Stimulated activated CD4-positive, alpha-beta T cell treated with anti-CD3 and anti-CD28 coated beads, Interleukin-12 subunit alpha, Interleukin-12 subunit beta, amount 100 ng/mL, for 4 hours (primary cell): ENCODE data around the gene C1orf159.
"Not testable (repeated sequence)": the region's sequence is repeated elsewhere in the genome, so short reads cannot be mapped to it uniquely, and the experiment has no call there.

ENCODE experiments used
- DNase-seq: peaks from one replicate; pipeline ENCODE4 v3.0.0-alpha.2; 2020

The C1orf159 gene

GRCh38 chr1:1148569-1148968 is 32.7 kb upstream of the C1orf159 start:
- no peak for DNase-seq

GRCh38 chr1:1148061-1148460 is 32.2 kb upstream of the C1orf159 start:
- DNase-seq = no peak

GRCh38 chr1:1146596-1146995 is 30.7 kb upstream of the C1orf159 start:
- DNase-seq = no peak

- DNase-seq = no peak
These were observed 30.1 kb upstream of the C1orf159 start for GRCh38 chr1:1146026-1146425.

GRCh38 chr1:1145547-1145914 is 29.6 kb upstream of the C1orf159 start:
- DNase-seq = no peak

GRCh38 chr1:1144843-1145546 is 29.1 kb upstream of the C1orf159 start:
- no peak for DNase-seq

- DNase-seq = peak; percentile 44
These were observed 28.4 kb upstream of the C1orf159 start for GRCh38 chr1:1144122-1144842.

GRCh38 chr1:1143636-1144035 is 27.7 kb upstream of the C1orf159 start:
- DNase-seq = no peak

GRCh38 chr1:1142844-1143243 is 27.0 kb upstream of the C1orf159 start:
- no peak for DNase-seq

- not testable (repeated sequence) for DNase-seq
These were observed 26.5 kb upstream of the C1orf159 start for GRCh38 chr1:1142352-1142751.

- no peak for DNase-seq
These were observed 26.0 kb upstream of the C1orf159 start for GRCh38 chr1:1141911-1142250.

GRCh38 chr1:1141244-1141910 is 25.5 kb upstream of the C1orf159 start:
- DNase-seq = no peak

GRCh38 chr1:1140673-1141072 is 24.8 kb upstream of the C1orf159 start:
- no peak for DNase-seq

GRCh38 chr1:1137256-1138045 is 21.6 kb upstream of the C1orf159 start:
- peak; percentile 71 for DNase-seq

- DNase-seq = no peak
These were observed 20.8 kb upstream of the C1orf159 start for GRCh38 chr1:1136547-1137230.

GRCh38 chr1:1135339-1136136 is 19.6 kb upstream of the C1orf159 start:
- no peak for DNase-seq

- no peak for DNase-seq
These were observed 18.5 kb upstream of the C1orf159 start for GRCh38 chr1:1134300-1134970.

- no peak for DNase-seq
These were observed 17.3 kb upstream of the C1orf159 start for GRCh38 chr1:1132956-1133750.

- DNase-seq = no peak
These were observed 16.4 kb upstream of the C1orf159 start for GRCh38 chr1:1132042-1132950.
